ENCODE measurements around the gene CD180.

The CD180 gene

DNA sequence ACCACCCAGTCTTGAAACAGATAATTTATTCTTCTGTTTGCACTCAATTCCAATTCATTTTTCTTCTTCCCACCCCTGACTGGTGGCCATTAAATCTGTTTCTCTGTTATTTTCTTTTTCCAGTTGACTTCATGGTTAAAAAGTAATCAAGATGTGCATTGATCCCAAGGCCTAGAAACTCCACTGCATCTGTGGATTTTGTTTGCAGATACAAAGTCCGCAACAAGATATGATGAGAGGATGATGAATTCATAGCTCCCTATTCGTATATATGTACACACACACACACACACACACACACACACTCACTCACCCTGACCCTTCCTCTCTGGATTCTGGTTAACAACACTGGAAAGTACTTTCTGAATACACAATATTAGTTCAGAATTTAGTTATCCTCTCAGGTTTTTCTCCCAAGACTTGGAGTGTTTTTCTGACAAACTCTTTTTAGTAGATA, 52.4 kb downstream of the CD180 start:
- Histone ChIP-seq H3K4me3 (ENCODE audit: low read depth, low read length) (no peak overlapping the region), H3K9ac (ENCODE audit: low read length) (no peak overlapping the region), H3K4me1 (ENCODE audit: control insufficient read depth, insufficient read depth, low read length) (no peaks in the 10 kb centered on the region; the same call in 1 of the 2 replicates), H3K27me3 (ENCODE audit: control insufficient read depth, insufficient read depth, low read length) (no peaks in the 10 kb centered on the region), H3K27ac (ENCODE audit: low read depth, low read length) (no peak overlapping the region), H3K9me3 (ENCODE audit: control insufficient read depth, insufficient read depth, low read depth, low read length) (no peaks in the 10 kb centered on the region), H3K36me3 (ENCODE audit: control insufficient read depth, insufficient read depth, low read length) (peaks cover 12% of the 10 kb centered on the region; the same call in 1 of the 2 replicates)

DNA sequence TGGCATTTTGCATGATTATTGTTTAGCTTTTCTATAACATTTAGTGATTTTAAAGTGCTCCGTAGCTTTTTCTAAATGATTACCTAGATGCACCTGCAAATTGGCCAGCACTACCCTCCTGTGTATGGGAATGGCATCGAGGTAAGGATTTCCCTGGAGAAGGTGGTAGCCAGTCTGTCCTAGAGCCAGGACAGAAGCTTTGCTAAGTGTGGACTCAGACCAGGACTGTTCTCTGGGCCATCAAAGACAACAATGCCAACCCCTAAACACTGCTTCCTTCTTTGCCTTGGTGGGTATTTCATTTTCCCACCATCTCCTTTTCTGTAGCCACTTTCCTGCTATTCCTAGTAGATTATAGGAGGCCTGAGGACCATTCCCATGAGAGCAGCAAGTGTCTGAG, 53.0 kb downstream of the CD180 start:
- Histone ChIP-seq H3K36me3 (ENCODE audit: control insufficient read depth, insufficient read depth, low read length) (peaks cover 12% of the 10 kb centered on the region; the same call in 1 of the 2 replicates), H3K4me3 (ENCODE audit: low read depth, low read length) (no peak overlapping the region), H3K27me3 (ENCODE audit: control insufficient read depth, insufficient read depth, low read length) (no peaks in the 10 kb centered on the region), H3K4me1 (ENCODE audit: control insufficient read depth, insufficient read depth, low read length) (no peaks in the 10 kb centered on the region; the same call in 1 of the 2 replicates), H3K9ac (ENCODE audit: low read length) (no peak overlapping the region), H3K9me3 (ENCODE audit: control insufficient read depth, insufficient read depth, low read depth, low read length) (no peaks in the 10 kb centered on the region), H3K27ac (ENCODE audit: low read depth, low read length) (no peak overlapping the region)

DNA sequence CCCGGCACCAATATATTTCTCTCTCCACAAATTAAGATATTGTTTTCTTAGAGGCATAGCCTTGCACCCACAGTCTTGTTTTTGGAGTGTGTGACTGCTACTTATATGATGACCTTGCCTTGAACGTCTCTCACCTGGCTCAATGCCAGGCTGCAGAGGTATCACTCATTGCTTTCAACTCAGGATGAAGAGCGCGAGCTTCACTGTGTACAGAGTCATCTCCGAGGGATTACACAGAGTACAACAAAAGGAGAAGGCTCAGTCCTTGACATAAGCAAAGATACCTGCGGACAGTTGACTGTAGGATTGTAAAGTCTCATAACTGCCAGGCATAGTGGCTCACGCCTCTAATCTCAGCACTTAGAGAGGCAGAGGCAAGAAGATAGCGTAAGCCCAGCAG, 53.8 kb downstream of the CD180 start:
- Histone ChIP-seq H3K4me3 (ENCODE audit: low read depth, low read length) (no peak overlapping the region), H3K27me3 (ENCODE audit: control insufficient read depth, insufficient read depth, low read length) (no peaks in the 10 kb centered on the region), H3K9me3 (ENCODE audit: control insufficient read depth, insufficient read depth, low read depth, low read length) (no peaks in the 10 kb centered on the region), H3K27ac (ENCODE audit: low read depth, low read length) (no peak overlapping the region), H3K4me1 (ENCODE audit: control insufficient read depth, insufficient read depth, low read length) (no peaks in the 10 kb centered on the region; the same call in 1 of the 2 replicates), H3K36me3 (ENCODE audit: control insufficient read depth, insufficient read depth, low read length) (peaks cover 12% of the 10 kb centered on the region; the same call in 1 of the 2 replicates), H3K9ac (ENCODE audit: low read length) (no peak overlapping the region)

DNA sequence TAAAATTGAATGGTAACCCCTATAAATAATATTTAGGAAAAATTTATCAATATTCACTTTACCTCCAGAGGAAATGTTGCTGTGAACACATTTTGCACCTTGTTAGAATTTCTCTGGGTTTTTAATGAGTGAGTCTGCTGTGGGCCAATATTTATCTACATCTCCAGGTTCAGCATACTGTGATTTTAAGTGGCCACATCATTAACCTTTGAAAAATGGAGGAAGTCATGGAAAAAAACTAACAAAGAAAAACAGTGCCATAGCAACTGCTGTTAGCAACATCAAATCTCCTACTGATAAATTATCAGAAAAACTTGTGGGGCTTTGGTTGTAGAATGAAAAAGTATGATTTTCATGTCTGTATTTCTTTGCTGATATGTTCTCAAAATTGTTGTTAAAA, 55.0 kb downstream of the CD180 start:
- Histone ChIP-seq H3K27me3 (ENCODE audit: control insufficient read depth, insufficient read depth, low read length) (no peaks in the 10 kb centered on the region), H3K4me1 (ENCODE audit: control insufficient read depth, insufficient read depth, low read length) (no peaks in the 10 kb centered on the region; the same call in 1 of the 2 replicates), H3K27ac (ENCODE audit: low read depth, low read length) (no peak overlapping the region), H3K9ac (ENCODE audit: low read length) (no peak overlapping the region), H3K36me3 (ENCODE audit: control insufficient read depth, insufficient read depth, low read length) (peaks cover 12% of the 10 kb centered on the region; the same call in 1 of the 2 replicates), H3K4me3 (ENCODE audit: low read depth, low read length) (no peak overlapping the region), H3K9me3 (ENCODE audit: control insufficient read depth, insufficient read depth, low read depth, low read length) (no peaks in the 10 kb centered on the region)

DNA sequence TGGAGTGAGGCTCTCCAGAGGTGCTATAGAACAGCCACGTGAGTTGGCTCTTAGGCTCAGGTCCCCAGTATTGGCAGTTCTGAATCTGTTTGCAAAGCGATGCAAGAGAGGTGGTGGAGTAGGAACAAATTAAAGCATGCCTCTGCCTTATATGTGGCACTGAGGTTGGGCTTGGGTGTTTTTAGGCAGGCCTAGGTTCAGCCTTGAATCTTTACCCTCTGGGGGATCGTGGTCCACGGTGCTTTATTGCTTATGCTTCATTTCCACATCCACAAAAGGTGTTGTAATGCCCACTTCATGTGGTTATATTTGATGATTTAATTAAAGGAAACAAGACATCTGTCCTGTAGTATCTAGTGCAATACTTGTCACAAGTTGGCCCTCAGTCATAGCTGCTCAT, 56.2 kb downstream of the CD180 start:
- no peaks in the 10 kb centered on the region for H3K9me3 ChIP-seq (ENCODE audit: control insufficient read depth, insufficient read depth, low read depth, low read length)
- H3K27me3 ChIP-seq (ENCODE audit: control insufficient read depth, insufficient read depth, low read length), result no peaks in the 10 kb centered on the region
- H3K4me3 ChIP-seq (ENCODE audit: low read depth, low read length), result no peak overlapping the region
- no peak overlapping the region for H3K9ac ChIP-seq (ENCODE audit: low read length)
- H3K4me1 ChIP-seq (ENCODE audit: control insufficient read depth, insufficient read depth, low read length), result no peaks in the 10 kb centered on the region; the same call in 1 of the 2 replicates
- H3K36me3 ChIP-seq (ENCODE audit: control insufficient read depth, insufficient read depth, low read length), result peaks cover 9% of the 10 kb centered on the region; the same call in 1 of the 2 replicates
- no peak overlapping the region for H3K27ac ChIP-seq (ENCODE audit: low read depth, low read length)

DNA sequence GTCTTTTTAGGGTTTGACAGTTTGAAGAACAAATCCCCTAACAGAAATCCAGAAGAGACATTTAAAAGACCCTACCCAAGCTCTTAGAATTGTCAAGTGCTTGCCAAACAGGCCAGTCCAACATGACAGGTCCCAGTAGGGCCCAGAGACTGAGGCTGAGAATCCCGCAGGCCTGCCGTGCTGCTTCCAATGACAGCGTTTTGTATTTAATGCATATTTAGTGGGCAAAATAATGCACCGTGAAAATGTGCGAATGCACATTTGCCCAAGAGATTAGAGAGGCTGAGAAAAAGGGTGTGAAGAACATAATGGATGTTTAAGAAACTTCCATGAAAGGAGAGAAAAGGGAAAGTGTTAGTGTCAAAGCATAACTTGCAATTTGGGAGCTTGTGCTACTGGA, 57.6 kb downstream of the CD180 start:
- no peaks in the 10 kb centered on the region for H3K9me3 ChIP-seq (ENCODE audit: control insufficient read depth, insufficient read depth, low read depth, low read length)
- H3K4me1 ChIP-seq (ENCODE audit: control insufficient read depth, insufficient read depth, low read length), result no peaks in the 10 kb centered on the region; the same call in 1 of the 2 replicates
- no peaks in the 10 kb centered on the region; the same call in 1 of the 2 replicates for H3K36me3 ChIP-seq (ENCODE audit: control insufficient read depth, insufficient read depth, low read length)
- no peak overlapping the region for H3K4me3 ChIP-seq (ENCODE audit: low read depth, low read length)
- no peak overlapping the region for H3K27ac ChIP-seq (ENCODE audit: low read depth, low read length)
- H3K27me3 ChIP-seq (ENCODE audit: control insufficient read depth, insufficient read depth, low read length), result no peaks in the 10 kb centered on the region
- no peak overlapping the region for H3K9ac ChIP-seq (ENCODE audit: low read length)

DNA sequence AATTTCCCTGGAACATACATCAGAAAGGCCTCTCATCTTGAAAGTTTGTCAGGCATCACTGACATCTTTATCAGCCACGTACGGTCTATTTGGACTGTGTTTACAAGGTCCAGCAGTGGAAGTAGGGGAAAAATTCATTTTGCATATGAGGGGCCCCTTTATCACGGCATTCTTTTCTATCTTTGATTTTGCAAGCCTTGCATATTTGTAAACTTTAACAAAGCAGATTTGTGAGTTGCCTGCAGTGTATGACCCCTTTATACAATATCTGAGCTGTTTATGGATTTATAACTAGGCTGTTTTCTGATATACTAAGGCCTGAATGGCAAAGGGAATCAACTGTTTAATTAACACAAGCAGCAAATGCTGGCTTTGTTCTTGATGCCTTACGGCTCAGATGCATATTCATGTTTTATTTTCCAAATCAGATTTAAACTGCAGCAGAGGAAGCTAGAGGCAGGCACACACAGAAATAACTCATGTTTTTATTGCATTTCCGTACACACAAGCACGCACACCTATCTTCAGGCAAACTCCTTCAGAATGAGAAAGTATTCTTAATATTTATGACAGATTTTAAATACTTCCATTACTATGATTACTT, 61.1 kb downstream of the CD180 start:
- Histone ChIP-seq H3K4me3 (ENCODE audit: low read depth, low read length) (no peak overlapping the region), H3K4me1 (ENCODE audit: control insufficient read depth, insufficient read depth, low read length) (no peaks in the 10 kb centered on the region; the same call in 1 of the 2 replicates), H3K27me3 (ENCODE audit: control insufficient read depth, insufficient read depth, low read length) (no peaks in the 10 kb centered on the region), H3K9me3 (ENCODE audit: control insufficient read depth, insufficient read depth, low read depth, low read length) (no peaks in the 10 kb centered on the region), H3K36me3 (ENCODE audit: control insufficient read depth, insufficient read depth, low read length) (no peaks in the 10 kb centered on the region), H3K9ac (ENCODE audit: low read length) (no peak overlapping the region), H3K27ac (ENCODE audit: low read depth, low read length) (no peak overlapping the region)

DNA sequence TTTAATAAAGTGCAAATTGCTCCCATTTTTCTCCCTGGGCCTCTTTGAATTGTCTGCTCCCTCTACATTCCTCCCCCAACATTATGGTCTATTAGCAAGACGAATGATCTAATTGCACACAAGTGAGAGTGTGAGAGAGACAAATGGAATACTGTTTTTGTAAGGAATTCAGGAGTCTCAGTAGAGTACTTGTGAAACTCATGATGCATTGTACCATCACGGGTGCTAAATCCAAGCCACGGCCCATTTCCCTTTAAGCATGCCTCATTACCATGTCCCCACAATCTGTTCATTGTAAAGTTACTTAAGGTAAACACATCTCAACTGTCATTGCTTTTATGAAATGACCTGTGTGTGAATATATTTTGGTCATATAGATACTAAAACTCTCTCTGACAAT, 62.8 kb downstream of the CD180 start:
- Histone ChIP-seq H3K27ac (ENCODE audit: low read depth, low read length) (no peak overlapping the region), H3K4me1 (ENCODE audit: control insufficient read depth, insufficient read depth, low read length) (no peaks in the 10 kb centered on the region), H3K9me3 (ENCODE audit: control insufficient read depth, insufficient read depth, low read depth, low read length) (no peaks in the 10 kb centered on the region), H3K36me3 (ENCODE audit: control insufficient read depth, insufficient read depth, low read length) (no peaks in the 10 kb centered on the region), H3K9ac (ENCODE audit: low read length) (no peak overlapping the region), H3K4me3 (ENCODE audit: low read depth, low read length) (no peak overlapping the region), H3K27me3 (ENCODE audit: control insufficient read depth, insufficient read depth, low read length) (no peaks in the 10 kb centered on the region)

DNA sequence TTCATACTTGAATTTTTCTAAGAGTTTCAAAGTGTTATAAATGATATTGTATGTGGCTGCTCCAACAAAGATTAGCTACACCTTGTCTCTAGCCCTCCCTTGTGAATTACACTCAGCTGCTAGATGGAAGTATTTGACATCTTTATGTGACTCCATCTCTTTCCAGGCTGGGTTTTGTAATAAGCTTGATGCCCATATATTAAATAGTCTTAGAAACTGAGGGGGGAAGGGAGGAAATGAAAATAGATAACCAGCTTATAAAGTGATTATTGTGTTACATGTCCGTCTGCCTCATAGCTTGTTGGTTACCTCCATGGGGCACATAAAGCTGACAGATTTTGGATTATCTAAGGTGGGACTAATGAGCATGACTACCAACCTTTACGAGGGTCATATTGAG, 63.4 kb downstream of the CD180 start:
- Histone ChIP-seq H3K36me3 (ENCODE audit: control insufficient read depth, insufficient read depth, low read length) (no peaks in the 10 kb centered on the region), H3K27me3 (ENCODE audit: control insufficient read depth, insufficient read depth, low read length) (no peaks in the 10 kb centered on the region), H3K4me3 (ENCODE audit: low read depth, low read length) (no peak overlapping the region), H3K9me3 (ENCODE audit: control insufficient read depth, insufficient read depth, low read depth, low read length) (no peaks in the 10 kb centered on the region), H3K4me1 (ENCODE audit: control insufficient read depth, insufficient read depth, low read length) (no peaks in the 10 kb centered on the region), H3K27ac (ENCODE audit: low read depth, low read length) (no peak overlapping the region), H3K9ac (ENCODE audit: low read length) (no peak overlapping the region)

DNA sequence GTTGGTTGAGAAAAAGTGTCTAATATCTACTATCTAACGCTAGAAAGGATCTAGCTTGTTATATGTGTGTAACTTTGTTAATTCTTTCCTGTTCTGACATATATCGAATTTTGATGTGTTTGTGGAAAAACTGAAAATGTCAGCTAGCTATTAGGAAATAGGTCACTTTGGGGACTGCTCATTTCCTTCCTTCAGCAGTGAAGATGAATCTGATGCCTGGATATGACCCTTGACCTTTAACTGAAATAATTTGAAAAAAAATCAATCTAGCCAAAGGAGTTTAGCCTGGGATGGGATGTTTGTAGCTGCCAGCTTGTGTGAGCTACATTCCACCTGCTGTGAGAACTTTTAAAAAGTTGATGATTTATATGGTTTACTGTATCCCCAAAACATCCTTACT, 66.8 kb downstream of the CD180 start:
- no peaks in the 10 kb centered on the region for H3K27me3 ChIP-seq (ENCODE audit: control insufficient read depth, insufficient read depth, low read length)
- no peak overlapping the region for H3K4me3 ChIP-seq (ENCODE audit: low read depth, low read length)
- no peak overlapping the region for H3K27ac ChIP-seq (ENCODE audit: low read depth, low read length)
- no peaks in the 10 kb centered on the region for H3K36me3 ChIP-seq (ENCODE audit: control insufficient read depth, insufficient read depth, low read length)
- H3K9ac ChIP-seq (ENCODE audit: low read length), result no peak overlapping the region
- no peaks in the 10 kb centered on the region for H3K9me3 ChIP-seq (ENCODE audit: control insufficient read depth, insufficient read depth, low read depth, low read length)
- H3K4me1 ChIP-seq (ENCODE audit: control insufficient read depth, insufficient read depth, low read length), result no peaks in the 10 kb centered on the region

Data from HUES6 (cell line).